Stimulated activated CD8-positive, alpha-beta memory T cell treated with anti-CD3 and anti-CD28 coated beads, Interleukin-7, amount 100 ng/mL, for 1 hour (primary cell): ENCODE data around the gene MRS2.

Source experiments
- DNase-seq, 2 donors: peaks; one replicate each; pipeline ENCODE4 v3.0.0-alpha.2; 2020; ENCODE audit warnings: low read depth in 2 of 2

Gene MRS2

DNA sequence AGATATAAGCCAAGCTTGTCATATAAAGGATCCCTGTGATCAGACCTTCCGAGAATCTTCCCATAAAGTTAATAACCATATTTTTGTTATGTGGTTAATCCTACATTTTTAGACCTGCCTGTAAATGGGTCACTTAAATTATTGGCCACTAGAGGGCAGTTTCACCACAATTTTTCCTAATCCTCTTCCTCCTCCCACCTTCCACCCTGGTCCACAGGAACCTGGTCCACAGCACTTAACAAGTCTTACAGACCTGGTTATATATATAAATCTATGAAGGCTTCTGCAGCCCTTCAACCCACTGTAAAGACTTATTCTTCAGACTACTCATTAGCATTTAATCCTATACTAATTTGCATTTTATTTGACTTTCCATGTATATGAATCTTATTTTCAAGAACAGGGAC is 28.3 kb downstream of the MRS2 start:
- no peak for DNase-seq

DNA sequence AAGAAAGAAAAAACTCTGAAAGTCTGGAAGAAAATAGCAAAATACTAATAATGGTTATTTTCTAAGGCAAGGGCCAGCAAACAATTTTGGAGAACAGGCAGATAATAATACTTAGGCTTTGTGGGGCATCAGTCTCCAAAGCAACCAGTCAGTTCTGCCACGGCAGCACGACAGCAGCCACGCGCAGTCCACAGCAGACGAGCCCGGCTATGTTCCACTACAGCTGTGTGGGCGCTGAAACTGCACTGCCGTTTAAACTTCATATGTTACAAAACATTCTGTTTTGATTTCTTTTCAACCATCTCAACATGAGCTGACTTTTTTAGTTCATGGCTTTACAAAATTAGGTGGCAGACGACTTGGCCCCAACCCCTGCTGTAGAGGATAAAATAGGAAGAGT is 29.9 kb downstream of the MRS2 start:
- DNase-seq: no peak

DNA sequence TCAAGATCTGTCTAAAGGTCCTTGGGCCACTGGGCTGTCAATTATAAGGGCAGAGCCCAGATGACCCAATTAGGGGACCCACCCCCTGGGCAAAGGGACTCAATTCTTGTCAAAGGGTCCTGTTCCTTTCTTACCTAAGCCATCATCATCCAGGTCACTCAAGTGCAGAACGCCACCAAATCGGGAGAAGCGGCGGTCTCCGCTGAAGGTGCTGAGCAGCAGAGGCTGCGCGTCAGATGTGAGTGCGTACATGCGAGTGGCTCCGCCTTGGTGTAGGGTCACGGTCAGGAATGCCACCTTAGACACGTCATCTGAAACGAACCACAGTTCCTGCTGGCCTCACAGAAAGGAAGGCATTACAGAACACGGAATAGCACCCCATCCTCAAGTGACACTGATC is 34.2 kb downstream of the MRS2 start:
- DNase-seq: no peak

DNA sequence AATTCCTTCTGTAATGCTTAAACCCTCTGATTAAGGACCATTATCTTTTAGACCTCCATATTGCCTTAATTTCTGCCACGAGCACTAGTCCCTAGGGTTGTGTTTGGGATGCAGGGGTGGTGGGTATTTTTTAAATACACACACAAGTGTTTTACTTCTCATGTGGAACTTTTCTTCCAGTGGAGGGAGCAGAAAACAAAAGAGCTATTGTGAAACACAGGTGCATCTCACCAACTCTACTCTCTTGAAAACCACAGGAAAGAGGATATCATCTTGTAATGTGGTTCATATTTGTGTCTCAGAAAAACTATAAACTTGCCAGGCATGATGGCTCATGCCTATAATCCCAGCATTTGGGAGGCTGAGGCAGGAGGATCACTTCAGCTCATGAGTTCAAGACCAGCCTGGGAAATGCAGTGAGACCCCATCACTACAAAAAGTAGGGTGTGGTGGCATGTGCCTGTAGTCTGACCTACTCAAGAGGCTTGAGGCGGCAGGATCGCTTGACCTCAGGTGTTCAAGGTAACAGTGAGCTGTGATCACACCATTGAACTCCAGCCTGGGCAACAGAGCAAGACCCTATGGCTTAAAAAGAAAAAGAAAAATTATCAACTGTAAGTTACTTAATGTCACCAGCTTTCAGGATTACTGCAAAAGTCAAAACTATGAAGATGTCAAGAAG is 37.3 kb downstream of the MRS2 start:
- DNase-seq: no peak

DNA sequence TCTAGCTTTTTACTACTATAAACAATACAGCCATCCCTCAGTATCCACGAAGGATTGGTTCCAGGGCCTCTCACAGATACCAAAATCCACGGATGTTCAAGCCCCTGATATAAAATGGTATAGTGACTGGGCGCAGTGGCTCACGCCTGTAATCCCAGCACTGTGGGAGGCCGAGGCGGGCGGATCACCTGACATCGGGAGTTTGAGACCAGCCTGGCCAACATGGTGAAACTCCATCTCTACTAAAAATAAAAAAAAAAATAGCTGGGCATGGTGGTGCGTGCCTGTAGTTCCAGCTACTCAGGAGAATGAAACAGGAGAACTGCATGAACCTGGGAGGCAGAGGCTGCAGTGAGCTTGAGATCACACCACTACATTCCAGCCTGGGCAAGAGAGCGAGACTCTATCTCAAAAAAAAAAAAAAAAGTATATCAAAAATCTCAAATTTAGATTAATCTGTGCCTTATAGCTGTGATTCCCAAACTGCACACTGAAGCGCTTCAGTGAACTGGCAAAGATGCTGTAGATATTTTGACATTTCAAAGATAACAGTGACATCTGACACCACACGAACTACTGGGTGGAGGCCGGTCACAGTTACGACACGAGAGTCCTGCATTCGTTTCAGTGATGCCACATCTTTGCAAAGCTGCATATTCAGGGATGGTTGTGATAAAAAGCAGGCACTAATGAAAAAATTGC is 38.3 kb downstream of the MRS2 start:
- DNase-seq: no peak

DNA sequence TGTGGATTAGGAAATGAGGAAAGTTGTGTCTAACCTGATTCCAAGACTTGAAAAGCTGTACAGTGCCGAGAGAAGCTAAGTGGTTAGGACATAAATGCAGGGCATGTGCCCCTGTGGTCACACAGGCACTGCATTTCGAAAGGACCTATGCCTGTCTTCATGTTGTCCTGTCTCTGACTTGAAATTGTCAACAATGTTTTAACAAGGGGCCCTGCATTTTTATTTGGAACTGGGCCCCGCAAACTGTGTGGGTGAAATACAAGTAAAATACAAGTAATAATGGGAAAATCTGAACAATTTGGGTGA is 38.8 kb downstream of the MRS2 start:
- no peak for DNase-seq

DNA sequence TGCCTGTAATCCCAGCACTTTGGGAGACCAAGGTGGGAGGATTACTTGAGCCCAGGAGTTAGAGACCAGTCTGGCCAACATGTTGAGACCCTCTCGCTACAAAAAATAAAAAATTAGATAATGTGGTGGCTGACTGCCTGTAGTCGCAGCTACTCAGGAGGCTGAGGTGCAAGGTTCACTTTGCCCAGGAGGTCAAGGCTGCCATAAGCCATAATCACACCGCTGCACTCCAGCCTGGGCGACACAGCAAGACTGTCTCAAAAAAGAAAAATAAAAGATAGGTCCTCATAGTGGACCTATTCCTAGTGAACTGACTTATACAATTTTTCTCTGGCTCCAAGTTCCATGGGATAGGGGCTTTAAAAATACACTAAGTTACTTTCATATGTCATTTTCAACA is 41.9 kb downstream of the MRS2 start:
- no peak for DNase-seq

DNA sequence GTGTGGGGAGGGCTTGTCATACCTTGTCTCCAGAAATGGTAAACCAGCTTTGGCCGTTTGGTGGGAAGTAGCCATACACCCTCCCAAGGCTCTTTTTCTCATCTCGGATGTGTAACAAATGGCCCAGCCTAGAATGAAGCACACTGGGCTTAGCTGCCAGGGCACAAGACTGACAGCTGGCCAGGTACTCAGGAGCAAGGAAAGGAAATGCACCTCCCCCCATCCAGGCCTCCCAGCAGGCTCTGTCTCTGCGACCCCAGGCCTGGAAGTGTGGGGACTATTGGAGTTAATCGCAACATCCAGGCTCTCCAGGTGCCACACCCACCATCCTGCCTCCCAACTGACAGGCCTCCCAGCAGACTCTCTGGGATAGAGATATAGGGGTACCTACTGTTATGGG is 43.0 kb downstream of the MRS2 start:
- no peak for DNase-seq

DNA sequence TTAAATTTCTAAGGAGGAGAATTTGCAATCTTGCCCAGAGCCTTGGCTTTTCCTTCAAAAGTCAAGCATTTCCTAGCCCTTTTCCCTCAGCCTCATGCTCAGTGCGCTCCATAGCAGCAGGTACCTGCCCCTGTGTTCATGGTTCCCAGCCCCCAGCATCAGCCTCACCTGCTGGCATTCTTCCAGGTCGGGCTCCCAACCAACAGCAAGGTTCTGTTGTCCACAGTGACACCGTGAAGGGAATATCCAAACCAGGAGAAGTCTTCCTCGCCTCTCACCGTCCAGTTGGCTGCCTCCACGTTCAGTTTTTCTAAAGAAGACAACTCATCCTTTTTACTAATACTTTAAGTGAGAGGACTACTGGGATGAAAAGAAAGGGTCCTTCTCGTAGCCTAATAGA is 43.9 kb downstream of the MRS2 start:
- DNase-seq: no peak

DNA sequence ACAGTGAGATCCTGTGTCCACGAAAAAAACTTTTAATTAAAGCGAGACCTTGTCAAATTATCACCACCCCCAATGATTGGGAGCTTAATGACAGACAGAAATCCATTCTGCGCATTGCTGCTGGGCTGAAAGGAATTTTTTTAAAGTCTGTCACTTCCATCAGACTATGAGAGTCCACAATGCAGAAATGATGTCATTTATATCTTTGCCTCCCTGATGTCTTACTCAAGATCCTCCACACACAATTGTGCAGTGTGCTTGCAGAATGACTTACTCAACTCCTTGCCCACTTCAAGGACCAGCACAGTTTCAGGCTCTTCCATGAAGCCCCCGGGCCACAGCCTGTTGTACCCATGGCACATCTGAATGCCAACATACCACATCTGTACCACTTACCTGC is 45.7 kb downstream of the MRS2 start:
- no peak for DNase-seq

DNA sequence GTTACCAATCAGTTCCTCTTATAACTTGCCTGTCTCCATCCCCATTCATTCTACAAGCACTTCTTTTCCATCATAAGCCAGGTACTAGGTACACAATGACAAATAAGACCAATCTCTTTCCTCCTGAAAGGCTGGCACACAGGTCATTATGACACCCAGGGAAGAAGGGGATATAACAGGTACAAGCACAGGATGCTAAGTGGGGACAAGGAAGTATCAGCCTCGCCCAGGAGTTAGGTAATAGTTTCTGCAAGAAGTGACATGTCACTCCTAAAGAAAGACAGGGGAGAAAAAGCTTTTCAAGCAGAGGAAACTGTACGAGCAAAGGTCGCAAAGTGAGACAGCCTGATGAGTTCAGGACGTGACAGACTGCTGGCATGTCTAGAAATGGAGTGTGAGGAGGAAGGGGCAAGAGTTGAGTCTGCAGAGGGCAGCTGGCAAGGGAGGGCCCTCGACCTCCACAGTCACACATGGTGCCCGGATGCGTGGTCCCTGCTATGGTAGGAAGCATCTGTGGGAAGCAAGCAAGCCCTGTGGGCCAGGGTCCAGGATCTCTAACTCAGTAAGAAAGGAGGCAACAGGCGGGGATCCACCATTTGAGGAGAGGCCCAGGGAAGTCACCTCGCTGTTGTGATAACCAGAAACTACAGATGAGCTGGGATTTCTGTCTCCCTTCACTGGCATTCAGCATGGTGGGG is 46.2 kb downstream of the MRS2 start:
- DNase-seq: no peak

DNA sequence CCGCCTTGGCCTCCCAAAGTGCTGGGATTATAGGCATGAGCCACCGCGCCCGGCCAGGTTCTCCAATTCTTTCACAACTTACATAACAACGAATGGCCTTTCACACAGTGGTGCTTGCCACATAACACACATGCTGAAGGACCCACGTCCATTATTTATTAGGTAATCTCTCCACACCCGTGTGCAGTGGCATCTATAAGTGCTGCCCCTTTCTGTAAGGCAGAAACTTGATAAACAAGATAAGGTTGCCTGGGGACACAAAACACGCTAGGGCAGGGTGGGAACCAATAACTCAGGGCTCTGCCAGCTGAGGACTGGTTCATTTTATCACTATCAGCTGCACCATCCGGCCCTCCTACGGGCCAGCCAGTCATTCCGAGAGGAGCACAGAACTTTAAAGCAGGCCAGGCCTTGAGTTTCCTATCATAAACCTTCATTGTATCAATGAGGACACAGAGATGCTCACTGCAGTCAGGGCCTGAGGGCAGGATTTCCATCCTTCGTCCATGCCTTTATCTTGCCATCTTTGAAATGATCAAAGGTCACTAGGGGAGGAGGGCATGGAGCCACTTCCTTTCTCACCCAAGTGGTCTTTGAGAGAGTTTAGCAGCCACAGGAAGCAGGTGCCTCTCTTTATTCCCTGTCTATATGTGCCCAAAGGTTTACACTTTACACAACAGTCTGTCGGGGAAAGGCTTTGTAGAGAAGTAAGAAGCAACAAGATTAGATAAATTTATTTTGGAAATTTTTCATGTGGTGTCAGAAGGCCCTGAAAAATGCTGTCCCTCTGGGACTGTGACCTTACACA is 49.0 kb downstream of the MRS2 start:
- DNase-seq: no peak

DNA sequence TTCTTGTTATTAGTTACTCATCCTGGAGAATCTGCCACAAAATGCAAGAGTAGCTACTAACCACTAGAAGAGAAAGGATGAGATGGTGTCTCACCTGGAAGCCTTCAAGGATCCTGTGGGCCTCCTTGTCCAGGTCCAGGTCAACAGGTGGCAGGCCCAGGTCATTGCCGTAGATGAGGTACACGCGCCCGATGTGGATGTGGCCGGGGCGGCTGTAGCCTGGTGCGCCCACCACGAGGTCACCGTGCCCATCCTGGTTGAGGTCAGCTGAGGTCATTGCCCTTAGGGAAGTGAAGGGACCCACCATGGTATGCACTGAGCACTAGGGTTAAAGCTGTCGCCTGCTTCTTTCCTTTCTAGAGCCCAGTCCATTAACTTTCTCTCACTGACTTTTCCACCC is 51.2 kb downstream of the MRS2 start:
- no peak for DNase-seq

DNA sequence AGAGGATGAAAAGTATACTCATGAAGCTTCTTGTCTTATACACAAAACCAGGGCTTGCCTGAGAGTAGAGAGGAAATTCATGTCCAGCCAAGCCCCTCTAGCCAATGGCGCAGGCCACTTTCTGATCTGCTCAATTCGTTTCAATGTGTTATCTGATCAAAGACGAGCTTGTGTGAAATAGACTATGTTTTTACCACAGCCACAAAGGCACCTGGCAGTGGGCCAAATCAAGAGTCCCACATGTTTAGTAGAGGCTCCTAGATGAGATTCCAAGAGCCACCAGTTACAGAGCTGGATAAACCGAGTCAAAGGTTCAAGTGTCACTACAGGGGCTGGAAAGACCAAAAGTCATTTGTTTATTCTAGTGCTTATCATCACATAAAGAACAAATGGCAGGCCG is 51.7 kb downstream of the MRS2 start:
- no peak for DNase-seq

DNA sequence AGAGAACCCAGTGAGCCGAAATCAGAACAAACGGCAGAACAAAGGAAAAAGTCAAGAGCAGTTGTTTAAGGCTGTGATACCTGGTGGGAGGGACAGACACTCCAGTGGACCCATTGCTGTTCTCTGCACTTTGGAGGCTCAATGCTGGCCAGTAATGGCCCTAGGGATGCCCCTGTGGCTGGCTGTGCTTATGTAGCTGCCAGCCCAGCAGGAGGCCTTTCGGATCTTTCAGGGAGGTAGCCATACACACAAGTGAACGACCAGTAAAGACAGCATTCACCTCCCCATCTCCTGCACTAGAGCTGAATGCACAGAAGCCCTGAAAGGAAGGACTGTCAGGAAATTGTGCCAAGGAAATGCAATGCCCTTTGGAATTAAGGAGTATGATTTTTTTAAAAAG is 52.3 kb downstream of the MRS2 start:
- DNase-seq: no peak

DNA sequence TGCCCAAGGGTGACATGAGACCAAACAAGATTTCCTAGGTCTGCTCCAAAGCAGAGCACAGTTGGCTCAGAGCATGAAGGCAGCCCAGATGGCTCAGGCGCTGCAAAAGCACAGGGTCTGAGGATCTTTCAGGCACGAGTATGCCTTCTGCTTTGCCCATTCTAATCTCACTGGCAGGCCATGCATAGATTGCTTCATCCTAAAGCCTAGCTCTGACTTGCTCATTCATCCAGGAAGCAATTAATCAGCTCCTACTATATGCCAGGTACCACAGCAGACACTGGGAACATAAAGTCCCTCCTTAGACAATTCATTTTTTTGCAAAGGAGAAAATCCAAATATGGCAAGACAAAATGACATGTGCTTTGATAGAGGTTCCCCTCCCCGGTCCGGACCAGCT is 55.4 kb downstream of the MRS2 start:
- no peak for DNase-seq

DNA sequence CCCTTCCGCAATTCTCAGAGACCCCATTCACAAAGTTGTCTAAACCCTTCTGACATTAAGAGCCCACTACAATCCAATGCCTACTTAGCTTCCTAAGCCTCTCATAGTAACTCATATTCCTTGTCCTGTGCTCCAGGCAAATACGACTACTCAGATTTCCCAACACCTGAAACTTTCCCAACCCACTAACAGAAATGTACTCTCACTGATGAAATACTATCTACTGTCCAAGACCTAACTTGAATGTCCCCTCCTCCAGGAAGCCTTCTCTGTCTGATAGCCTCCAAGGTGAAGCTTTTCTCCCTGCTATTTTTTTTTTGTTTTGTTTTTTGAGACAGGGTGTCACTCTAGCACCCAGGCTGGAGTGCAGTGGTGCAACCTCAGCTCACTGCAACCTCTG is 56.2 kb downstream of the MRS2 start:
- DNase-seq: no peak

DNA sequence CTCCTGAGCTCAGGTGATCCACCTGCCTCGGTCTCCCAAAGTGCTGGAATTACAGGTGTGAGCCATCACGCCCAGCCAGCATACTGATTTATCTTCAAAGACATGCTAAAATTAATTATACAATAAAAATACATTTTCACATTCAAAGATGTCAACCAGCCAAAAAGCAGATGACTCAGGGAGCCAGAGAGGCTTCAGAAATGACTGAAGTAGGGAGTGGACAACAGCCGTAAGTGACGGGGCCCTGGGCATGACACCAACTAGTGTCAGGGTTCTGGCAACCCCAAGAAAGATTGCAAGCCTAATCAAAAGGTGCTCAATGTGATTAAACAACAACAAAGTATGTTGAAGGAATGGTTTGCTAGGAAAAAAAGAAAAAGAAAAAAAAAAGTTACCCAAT is 58.2 kb downstream of the MRS2 start:
- DNase-seq: no peak

DNA sequence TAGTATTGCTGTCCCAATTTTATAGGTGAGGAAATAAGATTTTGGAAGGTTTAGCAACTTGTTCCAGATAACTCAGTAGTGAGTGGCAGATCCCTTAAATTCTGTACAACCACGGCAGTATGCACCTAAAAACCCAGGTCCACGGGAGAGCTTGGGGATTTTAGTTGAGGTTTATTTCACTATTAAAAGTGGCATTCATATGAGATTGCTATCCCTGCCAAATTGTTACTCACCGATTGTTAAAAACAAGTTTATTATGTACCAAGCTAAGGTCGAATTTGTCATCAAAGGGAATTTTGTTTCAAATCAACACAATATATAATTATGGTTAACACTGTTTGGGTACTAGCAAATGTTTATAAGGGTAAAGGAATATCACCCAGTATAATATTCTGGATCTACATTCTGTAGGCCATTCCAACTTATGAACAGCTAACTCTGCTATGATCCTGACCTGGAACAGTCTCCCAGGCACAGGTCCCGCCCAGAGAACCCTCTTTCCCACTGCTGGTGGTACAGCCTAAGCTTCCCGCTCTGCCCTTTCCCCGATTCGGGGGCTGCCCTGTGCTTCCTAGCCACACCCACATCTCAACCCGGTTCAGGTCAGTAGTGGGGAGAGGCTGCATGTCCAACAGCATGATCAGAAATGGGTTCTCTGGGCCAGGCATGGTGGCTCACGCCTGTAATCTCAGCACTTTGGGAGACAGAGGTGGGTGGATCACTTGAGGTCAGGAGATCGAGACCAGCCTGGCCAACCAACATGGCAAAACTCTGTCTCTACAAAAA is 61.7 kb downstream of the MRS2 start:
- DNase-seq: no peak

DNA sequence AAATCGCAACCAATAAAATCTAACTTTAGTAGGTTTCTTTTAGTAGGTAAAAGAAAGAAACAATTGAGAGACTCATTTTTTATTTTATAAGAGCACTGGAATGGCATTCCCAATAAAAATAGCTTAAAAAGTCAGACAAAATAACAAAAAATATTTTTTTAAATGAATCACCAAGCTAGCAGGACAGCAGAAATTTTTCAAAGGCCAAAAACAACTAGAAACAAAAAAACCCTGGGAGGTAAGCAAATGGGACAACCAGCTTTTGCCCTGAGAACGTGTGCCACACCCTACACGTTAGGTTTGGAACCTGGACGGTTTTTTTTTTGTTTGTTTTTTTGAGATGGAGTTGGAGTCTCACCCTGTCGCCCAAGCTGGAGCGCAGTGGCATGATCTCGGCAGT is 67.1 kb downstream of the MRS2 start:
- DNase-seq: no peak

DNA sequence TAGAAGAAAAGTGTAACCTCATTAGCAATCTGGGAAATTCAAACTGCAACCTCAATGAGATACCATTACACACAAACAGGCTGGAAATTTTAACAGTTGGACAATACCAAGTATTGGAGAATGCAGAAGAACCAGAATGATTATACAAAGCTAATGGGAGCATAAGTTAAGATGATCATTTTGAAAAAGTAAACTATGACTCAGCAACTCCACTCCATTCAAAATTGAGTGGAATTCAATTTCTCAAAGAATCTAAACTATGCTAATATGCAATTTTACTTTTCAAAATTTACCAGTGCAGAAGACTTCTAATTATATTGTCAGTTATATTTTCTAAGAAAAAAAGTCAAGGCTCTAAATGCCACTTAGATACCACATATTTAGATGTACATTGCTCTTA is 69.4 kb downstream of the MRS2 start:
- DNase-seq: no peak
